ENCODE results near the gene CTDP1. TPM values are rescaled to one million over a fixed set of nuclear protein-coding genes. Genes with fewer than 3 reads are reported as not detected.

Gene CTDP1
- total RNA-seq, 1 experiment from 2014 or later, result 16.1 TPM

GRCh38 chr18:79736230-79736629, 56.6 kb downstream of the CTDP1 start:
- peaks cover 26% of the 10 kb centered on the region for H3K36me3 Mint-ChIP-seq (ENCODE audit: insufficient read depth, unreplicated experiment)
- intact Hi-C loops (cut with micrococcal nuclease; ENCODE audit: unreplicated experiment), result no loop called here

GRCh38 chr18:79736846-79737245, 57.2 kb downstream of the CTDP1 start:
- no peak for TF ChIP-seq CTCF (IDR thresholded peaks at IDR 0.05; ENCODE audit: insufficient read depth in 1 of 2, low read depth in 1 of 2, low read length in 1 of 2, severe bottlenecking in 1 of 2, unreplicated experiment in 1 of 2)
- intact Hi-C loops (cut with micrococcal nuclease; ENCODE audit: unreplicated experiment), result no loop called here
- Mint-ChIP-seq H3K27ac (ENCODE audit: unreplicated experiment) (no peak overlapping the region), H3K9me3 (ENCODE audit: unreplicated experiment) (no peaks in the 10 kb centered on the region), H3K36me3 (ENCODE audit: insufficient read depth, unreplicated experiment) (peaks cover 20% of the 10 kb centered on the region), H3K27me3 (ENCODE audit: insufficient read depth, unreplicated experiment) (no peaks in the 10 kb centered on the region), H3K4me1 (ENCODE audit: low read depth, unreplicated experiment) (no peaks in the 10 kb centered on the region), H3K4me3 (ENCODE audit: unreplicated experiment) (no peak overlapping the region)
- no peaks in the 10 kb centered on the region for H3K9me3 ChIP-seq
- no peak overlapping the region for H3K4me3 ChIP-seq (ENCODE audit: low read depth, low read length)
- no peaks in the 10 kb centered on the region for H3K36me3 ChIP-seq (ENCODE audit: control insufficient read depth, insufficient read depth, low read length)
- DNase-seq, result no peak
- ChIA-PET POLR2A (no interaction called here), CTCF (no interaction called here)
- H3K4me1 ChIP-seq, result no peaks in the 10 kb centered on the region
- BruUV-seq (replicated peaks), result no TSS peak
- H3K27me3 ChIP-seq (replicated peaks; ENCODE audit: control insufficient read depth, insufficient read depth, low read length), result no peaks in the 10 kb centered on the region

More at GRCh38 chr18:79736230-79736629, 56.6 kb downstream of the CTDP1 start:
- ChIA-PET POLR2A (no interaction called here), CTCF (no interaction called here)
- Mint-ChIP-seq H3K4me3 (ENCODE audit: unreplicated experiment) (no peak overlapping the region), H3K9me3 (ENCODE audit: unreplicated experiment) (no peaks in the 10 kb centered on the region), H3K27me3 (ENCODE audit: insufficient read depth, unreplicated experiment) (no peaks in the 10 kb centered on the region), H3K27ac (ENCODE audit: unreplicated experiment) (no peak overlapping the region), H3K4me1 (ENCODE audit: low read depth, unreplicated experiment) (no peaks in the 10 kb centered on the region)
- no peak overlapping the region for H3K4me3 ChIP-seq (ENCODE audit: low read depth, low read length)
- TF ChIP-seq CTCF (IDR thresholded peaks at IDR 0.05; ENCODE audit: insufficient read depth in 1 of 2, low read depth in 1 of 2, low read length in 1 of 2, severe bottlenecking in 1 of 2, unreplicated experiment in 1 of 2), result no peak
- H3K4me1 ChIP-seq, result no peaks in the 10 kb centered on the region
- H3K9me3 ChIP-seq, result no peaks in the 10 kb centered on the region
- no peaks in the 10 kb centered on the region for H3K36me3 ChIP-seq (ENCODE audit: control insufficient read depth, insufficient read depth, low read length)
- no TSS peak for BruUV-seq (replicated peaks)
- DNase-seq, result no peak
- H3K27me3 ChIP-seq (replicated peaks; ENCODE audit: control insufficient read depth, insufficient read depth, low read length), result no peaks in the 10 kb centered on the region

- Mint-ChIP-seq H3K36me3 (ENCODE audit: insufficient read depth, unreplicated experiment) (peaks cover 17% of the 10 kb centered on the region), H3K27me3 (ENCODE audit: insufficient read depth, unreplicated experiment) (no peaks in the 10 kb centered on the region), H3K4me3 (ENCODE audit: unreplicated experiment) (no peak overlapping the region), H3K4me1 (ENCODE audit: low read depth, unreplicated experiment) (no peaks in the 10 kb centered on the region), H3K9me3 (ENCODE audit: unreplicated experiment) (no peaks in the 10 kb centered on the region), H3K27ac (ENCODE audit: unreplicated experiment) (no peak overlapping the region)
- Histone ChIP-seq H3K9me3 (no peaks in the 10 kb centered on the region), H3K36me3 (ENCODE audit: control insufficient read depth, insufficient read depth, low read length) (no peaks in the 10 kb centered on the region), H3K4me3 (ENCODE audit: low read depth, low read length) (no peak overlapping the region), H3K4me1 (no peaks in the 10 kb centered on the region), H3K27me3 (replicated peaks; ENCODE audit: control insufficient read depth, insufficient read depth, low read length) (no peaks in the 10 kb centered on the region)
- BruUV-seq (replicated peaks), result no TSS peak
- intact Hi-C loops (cut with micrococcal nuclease; ENCODE audit: unreplicated experiment), result no loop called here
- no peak for DNase-seq
- POLR2A ChIA-PET, result no interaction called here
- CTCF ChIA-PET, result no interaction called here
- no peak for TF ChIP-seq CTCF (IDR thresholded peaks at IDR 0.05; ENCODE audit: insufficient read depth in 1 of 2, low read depth in 1 of 2, low read length in 1 of 2, severe bottlenecking in 1 of 2, unreplicated experiment in 1 of 2)
These were observed 57.8 kb downstream of the CTDP1 start for GRCh38 chr18:79737426-79737825.
